ENCODE measurements around the gene SPDEF. TPM values are rescaled to one million over a fixed set of nuclear protein-coding genes. Genes with fewer than 3 reads are reported as not detected.

The SPDEF gene
- total RNA-seq, 2 experiments from 2014 or later: 0.34 to 0.54 TPM

DNA sequence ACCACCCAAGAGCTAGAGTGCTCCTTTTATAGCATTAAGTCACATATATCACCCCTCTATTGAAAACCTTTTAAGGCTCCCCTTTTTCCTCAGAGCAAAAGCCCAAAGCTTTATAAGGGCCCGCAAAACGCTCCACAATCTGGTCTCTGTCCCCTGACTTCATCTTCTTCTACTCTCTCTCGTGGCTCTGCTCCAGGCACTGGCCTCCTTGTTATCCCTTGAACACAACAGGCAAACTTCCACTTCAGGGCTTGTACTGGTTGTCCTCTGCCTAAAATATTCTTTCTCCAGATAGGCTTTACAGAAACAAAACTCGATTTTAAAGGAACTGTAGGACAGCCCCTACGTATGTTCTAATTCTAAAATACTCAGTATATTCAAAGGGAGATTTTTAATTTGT lies 44.0 kb upstream of the SPDEF start:
- no TSS peak for BruUV-seq (replicated peaks)
- ChIA-PET CTCF (ENCODE audit: unreplicated experiment) (no interaction called here), POLR2A (interaction anchor here (0.9 kb wide), 2 partner anchors 9 to 25 kb away, joined by 3 to 5 read pairs; no protein-coding TSS in a partner anchor)
- H3K4me1 ChIP-seq (ENCODE audit: insufficient read depth, low read length, poor library complexity, severe bottlenecking): no peaks in the 10 kb centered on the region
- H3K36me3 ChIP-seq (ENCODE audit: insufficient read depth, low read length): peaks cover 43% of the 10 kb centered on the region; the same call in 1 of the 2 replicates
- H3K9me3 ChIP-seq (ENCODE audit: low read length): no peaks in the 10 kb centered on the region
- H3K4me3 ChIP-seq (ENCODE audit: low read depth, low read length, poor library complexity, severe bottlenecking): no peak overlapping the region
- no peak overlapping the region for H3K27ac ChIP-seq (ENCODE audit: low read depth, low read length, poor library complexity, severe bottlenecking)
- peaks cover 14% of the 10 kb centered on the region; the same call in 1 of the 2 replicates for H3K79me2 ChIP-seq (ENCODE audit: insufficient read depth, low read depth, low read length)
- H3K4me2 ChIP-seq (ENCODE audit: low read length): no peak overlapping the region
- no peaks in the 10 kb centered on the region for H3K9me2 ChIP-seq (ENCODE audit: insufficient read depth, low read length)
- no peak for TF ChIP-seq EZH2phosphoT487 (IDR thresholded peaks at IDR 0.05; ENCODE audit: borderline replicate concordance, low read depth, low read length)
- TF ChIP-seq, protein P1, sequence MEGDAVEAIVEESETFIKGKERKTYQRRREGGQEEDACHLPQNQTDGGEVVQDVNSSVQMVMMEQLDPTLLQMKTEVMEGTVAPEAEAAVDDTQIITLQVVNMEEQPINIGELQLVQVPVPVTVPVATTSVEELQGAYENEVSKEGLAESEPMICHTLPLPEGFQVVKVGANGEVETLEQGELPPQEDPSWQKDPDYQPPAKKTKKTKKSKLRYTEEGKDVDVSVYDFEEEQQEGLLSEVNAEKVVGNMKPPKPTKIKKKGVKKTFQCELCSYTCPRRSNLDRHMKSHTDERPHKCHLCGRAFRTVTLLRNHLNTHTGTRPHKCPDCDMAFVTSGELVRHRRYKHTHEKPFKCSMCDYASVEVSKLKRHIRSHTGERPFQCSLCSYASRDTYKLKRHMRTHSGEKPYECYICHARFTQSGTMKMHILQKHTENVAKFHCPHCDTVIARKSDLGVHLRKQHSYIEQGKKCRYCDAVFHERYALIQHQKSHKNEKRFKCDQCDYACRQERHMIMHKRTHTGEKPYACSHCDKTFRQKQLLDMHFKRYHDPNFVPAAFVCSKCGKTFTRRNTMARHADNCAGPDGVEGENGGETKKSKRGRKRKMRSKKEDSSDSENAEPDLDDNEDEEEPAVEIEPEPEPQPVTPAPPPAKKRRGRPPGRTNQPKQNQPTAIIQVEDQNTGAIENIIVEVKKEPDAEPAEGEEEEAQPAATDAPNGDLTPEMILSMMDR (conservative IDR thresholded peaks at IDR 0.05; ENCODE audit: low read length): no peak
- DNase-seq (ENCODE audit: low spot score): no peak
- intact Hi-C loops (cut with micrococcal nuclease; ENCODE audit: unreplicated experiment): no loop called here
- no peak overlapping the region for H2AFZ ChIP-seq (ENCODE audit: low read length)
- peaks cover 4% of the 10 kb centered on the region; the same call in 1 of the 2 replicates for H4K20me1 ChIP-seq (ENCODE audit: insufficient read depth, low read length)

DNA sequence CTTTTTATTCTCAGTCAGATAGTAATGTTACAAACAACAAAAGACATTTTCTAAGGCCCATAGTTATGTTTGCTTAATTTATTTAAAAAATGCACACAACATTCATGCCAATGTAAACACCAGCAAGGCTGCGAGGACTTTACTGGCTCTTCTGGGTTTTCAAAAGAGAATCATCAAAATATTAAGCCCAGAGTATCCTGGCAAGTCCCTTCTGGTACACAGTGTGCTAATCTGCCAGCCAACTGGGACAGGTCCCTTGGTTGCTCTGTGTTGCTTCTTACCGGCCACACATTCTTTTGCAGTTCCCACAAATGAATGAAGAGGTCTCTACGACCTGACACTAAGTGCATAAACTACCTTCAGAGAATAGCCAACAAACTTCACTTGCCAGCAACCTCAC lies 42.6 kb upstream of the SPDEF start:
- no peak overlapping the region for H2AFZ ChIP-seq (ENCODE audit: low read length)
- CTCF ChIA-PET (ENCODE audit: unreplicated experiment): no interaction called here
- no peaks in the 10 kb centered on the region for H3K9me3 ChIP-seq (ENCODE audit: low read length)
- DNase-seq (ENCODE audit: low spot score): no peak
- H3K4me3 ChIP-seq (ENCODE audit: low read depth, low read length, poor library complexity, severe bottlenecking): no peak overlapping the region
- H3K4me1 ChIP-seq (ENCODE audit: insufficient read depth, low read length, poor library complexity, severe bottlenecking): no peaks in the 10 kb centered on the region
- TF ChIP-seq, protein P1 (conservative IDR thresholded peaks at IDR 0.05; ENCODE audit: low read length): no peak
- TF ChIP-seq EZH2phosphoT487 (IDR thresholded peaks at IDR 0.05; ENCODE audit: borderline replicate concordance, low read depth, low read length): no peak
- H3K79me2 ChIP-seq (ENCODE audit: insufficient read depth, low read depth, low read length): peaks cover 19% of the 10 kb centered on the region; the same call in 1 of the 2 replicates
- POLR2A ChIA-PET: interaction anchor here (0.7 to 1.4 kb wide), 2 partner anchors 10 to 14 kb away, joined by 3 read pairs; no protein-coding TSS in a partner anchor
- intact Hi-C loops (cut with micrococcal nuclease; ENCODE audit: unreplicated experiment): loop anchor here (10.0 kb wide), 1 partner anchor 434 kb away; no protein-coding TSS in a partner anchor
- no TSS peak for BruUV-seq (replicated peaks)
- H3K27ac ChIP-seq (ENCODE audit: low read depth, low read length, poor library complexity, severe bottlenecking): no peak overlapping the region
- peaks cover 31% of the 10 kb centered on the region; the same call in 1 of the 2 replicates for H3K36me3 ChIP-seq (ENCODE audit: insufficient read depth, low read length)
- H4K20me1 ChIP-seq (ENCODE audit: insufficient read depth, low read length): peaks cover 4% of the 10 kb centered on the region; the same call in 1 of the 2 replicates
- no peaks in the 10 kb centered on the region for H3K9me2 ChIP-seq (ENCODE audit: insufficient read depth, low read length)
- H3K4me2 ChIP-seq (ENCODE audit: low read length): no peak overlapping the region
